IMR-90 (cell line): ENCODE measurements around the gene ASRGL1. TPM values are rescaled to one million over a fixed set of nuclear protein-coding genes. Genes with fewer than 3 reads are reported as not detected.

Experiments used
- ATAC-seq: fragments of 200-7000 bp; cut with Tn5 transposase; 2 replicates; pipeline ENCODE4 v1.9.1; 2020; ENCODE audit warnings: low read depth, mild to moderate bottlenecking, moderate library complexity
- BruUV-seq: library from RNA; stranded (reverse); fragments of 400-500 nt; replicated peaks from 2 replicates; lab custom pipeline; 2021; lab: Mats Ljungman, UMichigan
- CTCF ChIA-PET: fragments of 300-600 bp; formaldehyde crosslinking; extraction: SDS; loops from one replicate; lab custom pipeline; 2021; ENCODE audit warnings: antibody characterized with exemption; lab: Yijun Ruan, JAX
- POLR2A ChIA-PET: fragments of 300-600 bp; sonication (Branson Sonifier 250); formaldehyde crosslinking; loops from one replicate; lab custom pipeline; 2022; ENCODE audit warnings: antibody characterized with exemption; ENCODE audit not compliant: unreplicated experiment; lab: Charles Lee
- DNase-seq: peaks from one replicate; pipeline ENCODE4 v3.0.0; 2013
- H2AFZ ChIP-seq: replicated peaks from 2 replicates; pipeline ENCODE3; 2013; ENCODE audit warnings: low read length, mild to moderate bottlenecking; ENCODE audit not compliant: poor library complexity
- H2AK5ac ChIP-seq: 2 replicates; pipeline ENCODE4 v1.6.1; 2013; ENCODE audit warnings: low read depth, low read length, inconsistent platforms
- H2AK9ac ChIP-seq: replicated peaks from 2 replicates; pipeline ENCODE3; 2013; ENCODE audit warnings: mild to moderate bottlenecking, low read depth, low read length, moderate library complexity; ENCODE audit not compliant: poor library complexity
- H2BK120ac ChIP-seq: 2 replicates; pipeline ENCODE4 v1.6.1; 2013; ENCODE audit warnings: low read depth, low read length, inconsistent platforms
- H2BK15ac ChIP-seq: 3 replicates; pipeline ENCODE4 v1.6.1; 2013; ENCODE audit warnings: low read depth, low read length, inconsistent platforms
- H2BK20ac ChIP-seq: 2 replicates; pipeline ENCODE4 v1.6.1; 2013; ENCODE audit warnings: low read depth, mild to moderate bottlenecking, inconsistent platforms, low read length, moderate library complexity
- H2BK5ac ChIP-seq: 2 replicates; pipeline ENCODE4 v1.6.1; 2013; ENCODE audit warnings: mild to moderate bottlenecking, low read depth, low read length, inconsistent platforms; ENCODE audit not compliant: poor library complexity, severe bottlenecking
- H3K14ac ChIP-seq: replicated peaks from 2 replicates; pipeline ENCODE4 v1.6.1; 2013; ENCODE audit warnings: low read depth, low read length, inconsistent platforms
- H3K18ac ChIP-seq: 2 replicates; pipeline ENCODE4 v1.6.1; 2013; ENCODE audit warnings: low read depth, low read length, control low read depth
- H3K23ac ChIP-seq: 2 replicates; pipeline ENCODE4 v1.6.1; 2013; ENCODE audit warnings: low read depth, low read length, inconsistent platforms
- H3K27ac ChIP-seq: 2 replicates; pipeline ENCODE4 v1.5.1; 2013; ENCODE audit warnings: mild to moderate bottlenecking, control low read depth, low read length; ENCODE audit not compliant: insufficient read depth
- H3K27me3 ChIP-seq: 2 replicates; pipeline ENCODE4 v1.6.1; 2013; ENCODE audit warnings: low read length; ENCODE audit not compliant: control insufficient read depth, insufficient read depth
- H3K36me3 ChIP-seq: 2 replicates; pipeline ENCODE4 v1.6.1; 2013; ENCODE audit warnings: low read length, mixed read lengths; ENCODE audit not compliant: control insufficient read depth, insufficient read depth
- H3K4ac ChIP-seq: 2 replicates; pipeline ENCODE4 v1.6.1; 2013; ENCODE audit warnings: low read depth, low read length, inconsistent platforms
- H3K4me1 ChIP-seq: 2 replicates; pipeline ENCODE4 v1.6.1; 2013; ENCODE audit warnings: low read length, mixed read lengths; ENCODE audit not compliant: control insufficient read depth, insufficient read depth
- H3K4me2 ChIP-seq: 2 replicates; pipeline ENCODE4 v1.6.1; 2013; ENCODE audit warnings: low read depth, mild to moderate bottlenecking, control low read depth, low read length, moderate library complexity
- H3K4me3 ChIP-seq: 2 replicates; pipeline ENCODE4 v1.5.1; 2013; ENCODE audit warnings: low read depth, mild to moderate bottlenecking, control low read depth, low read length, moderate library complexity; ENCODE audit not compliant: insufficient read depth
- H3K56ac ChIP-seq: 2 replicates; pipeline ENCODE4 v1.6.1; 2013; ENCODE audit warnings: low read length, inconsistent platforms; ENCODE audit not compliant: insufficient read depth; ENCODE audit errors: extremely low read depth
- H3K79me1 ChIP-seq, 2 experiments: 2 replicates each; pipeline ENCODE4 v1.6.1; 2013; ENCODE audit warnings: low read length in 2 of 2, inconsistent platforms in 1 of 2, low read depth in 1 of 2
- H3K9ac ChIP-seq: 2 replicates; pipeline ENCODE4 v1.6.1; 2013; ENCODE audit warnings: low read depth, low read length, control low read depth
- H3K9me1 ChIP-seq: 2 replicates; pipeline ENCODE4 v1.6.1; 2013; ENCODE audit warnings: low read length, inconsistent platforms; ENCODE audit not compliant: insufficient read depth
- H3K9me3 ChIP-seq: 2 replicates; pipeline ENCODE4 v1.6.1; 2013; ENCODE audit warnings: low read length; ENCODE audit not compliant: control insufficient read depth, insufficient read depth
- H4K20me1 ChIP-seq: 2 replicates; pipeline ENCODE4 v1.6.1; 2013; ENCODE audit warnings: low read length, inconsistent platforms; ENCODE audit not compliant: insufficient read depth
- H4K5ac ChIP-seq: 2 replicates; pipeline ENCODE4 v1.6.1; 2013; ENCODE audit warnings: mild to moderate bottlenecking, low read depth, low read length, control low read depth
- H4K8ac ChIP-seq, 2 experiments: 2 replicates each; pipeline ENCODE4 v1.6.1; 2013; ENCODE audit warnings: low read depth in 2 of 2, low read length in 2 of 2, control low read depth in 1 of 2, inconsistent platforms in 1 of 2
- H4K91ac ChIP-seq: 2 replicates; pipeline ENCODE4 v1.6.1; 2013; ENCODE audit warnings: low read depth, low read length, inconsistent platforms; ENCODE audit not compliant: insufficient read depth
- BHLHE40 ChIP-seq: fragments of 150-350 bp; IDR thresholded peaks from 2 replicates; pipeline ENCODE4 v1.6.1; 2016; ENCODE audit warnings: mild to moderate bottlenecking, low read depth, low read length
- CEBPB ChIP-seq: IDR thresholded peaks from 2 replicates; pipeline ENCODE4 v1.6.1; 2012; ENCODE audit warnings: low read depth, low read length, improper control_type of control experiment
- CHD1 ChIP-seq: IDR thresholded peaks from 2 replicates; pipeline ENCODE4 v1.6.1; 2012; ENCODE audit warnings: low read depth, low read length, improper control_type of control experiment
- CTCF ChIP-seq: conservative IDR thresholded peaks from 2 replicates; pipeline ENCODE4 v1.5.1; 2012; ENCODE audit warnings: mild to moderate bottlenecking, low read depth, low read length, improper control_type of control experiment
- ELK1 ChIP-seq: fragments of 150-350 bp; IDR thresholded peaks from 2 replicates; pipeline ENCODE4 v1.6.1; 2016; ENCODE audit warnings: low read depth, mild to moderate bottlenecking, low read length, moderate library complexity, borderline replicate concordance
- FOS ChIP-seq: fragments of 150-350 bp; IDR thresholded peaks from 2 replicates; pipeline ENCODE4 v1.6.1; 2016; ENCODE audit warnings: low read depth, low read length
- MAFK ChIP-seq: IDR thresholded peaks from 2 replicates; pipeline ENCODE4 v1.6.1; 2012; ENCODE audit warnings: low read depth, low read length, improper control_type of control experiment
- MAZ ChIP-seq: IDR thresholded peaks from 2 replicates; pipeline ENCODE4 v1.6.1; 2012; ENCODE audit warnings: low read depth, mild to moderate bottlenecking, low read length, improper control_type of control experiment, moderate library complexity, borderline replicate concordance
- MXI1 ChIP-seq: IDR thresholded peaks from 2 replicates; pipeline ENCODE4 v1.6.1; 2012; ENCODE audit warnings: low read depth, mild to moderate bottlenecking, low read length, moderate library complexity, borderline replicate concordance
- NFE2L2 ChIP-seq: fragments of 150-350 bp; IDR thresholded peaks from 2 replicates; pipeline ENCODE4 v1.6.1; 2016; ENCODE audit warnings: low read depth, mild to moderate bottlenecking, low read length
- POLR2A ChIP-seq: IDR thresholded peaks from 2 replicates; pipeline ENCODE4 v1.6.1; 2012; ENCODE audit warnings: mild to moderate bottlenecking, low read depth, low read length
- RAD21 ChIP-seq: IDR thresholded peaks from 2 replicates; pipeline ENCODE4 v1.6.1; 2012; ENCODE audit warnings: low read length, improper control_type of control experiment
- RCOR1 ChIP-seq: IDR thresholded peaks from 2 replicates; pipeline ENCODE4 v1.6.1; 2012; ENCODE audit warnings: mild to moderate bottlenecking, low read length, improper control_type of control experiment; ENCODE audit not compliant: insufficient replicate concordance
- RFX5 ChIP-seq: IDR thresholded peaks from 2 replicates; pipeline ENCODE4 v1.8.0; 2012; ENCODE audit warnings: low read depth, mild to moderate bottlenecking, low read length, moderate library complexity
- SMC3 ChIP-seq: fragments of 150-350 bp; IDR thresholded peaks from 2 replicates; pipeline ENCODE4 v1.6.1; 2016; ENCODE audit warnings: low read depth, mild to moderate bottlenecking, antibody characterized with exemption, low read length, moderate library complexity
- USF2 ChIP-seq: fragments of 150-350 bp; IDR thresholded peaks from 2 replicates; pipeline ENCODE4 v1.6.1; 2017; ENCODE audit warnings: mild to moderate bottlenecking, antibody characterized with exemption, low read length, low read depth
- WGBS, 2 experiments: methylation state at CpG; one replicate each; pipeline versions ENCODE4 v1.1.5 to v1.1.7; 2013; ENCODE audit warnings: missing lambda C conversion rate in 2 of 2; ENCODE audit not compliant: insufficient read length in 1 of 2; ENCODE audit errors: extremely low coverage in 2 of 2; 5-methylcytosine and 5-hydroxymethylcytosine counted together
- dilution Hi-C: fragments of 300-500 bp; cut with HindIII; formaldehyde crosslinking; loops from one replicate; pipeline ENCODE4 v1.14.3; 2018; ENCODE audit warnings: low sequenced_read_pairs; ENCODE audit not compliant: unreplicated experiment
- in situ Hi-C: fragments of 300-500 bp; cut with MboI; formaldehyde crosslinking; loops from 3 replicates; pipeline ENCODE4 v1.14.3; 2019; ENCODE audit warnings: low sequenced_read_pairs, inconsistent platforms, mixed read lengths
- intact Hi-C: fragments of 100-400 bp; cut with micrococcal nuclease; formaldehyde crosslinking; loops from 2 replicates; pipeline ENCODE4 v1.10.0; 2022
- polyA plus RNA-seq, 3 experiments: library from polyadenylated mRNA; depleted of rRNA; stranded (reverse); fragments of >200 nt; gene quantifications; 2 replicates each; pipeline ENCODE4 v1.2.3, GENCODE V29; 2012; ENCODE audit warnings: low replicate concordance in 1 of 3
- total RNA-seq: library from RNA; depleted of rRNA; stranded (reverse); fragments of >200 nt; gene quantifications from 2 replicates; pipeline ENCODE4 v1.2.3, GENCODE V29; 2012

The ASRGL1 gene
- total and polyA plus RNA-seq, 2 of the 4 experiments (the other 2 are of a cell fraction) = 0.72 TPM; not detected in 1

GRCh38 chr11:62411524-62411923 lies 74.3 kb downstream of the ASRGL1 start:
- ATAC-seq = no peak
- H3K4me1 ChIP-seq = no peaks in the 10 kb centered on the region
- H4K91ac ChIP-seq = no peak overlapping the region
- CTCF ChIA-PET = no interaction called here
- intact Hi-C loops = no loop called here
- H4K5ac ChIP-seq = no peak overlapping the region
- no peak overlapping the region for H2AK9ac ChIP-seq
- H2BK15ac ChIP-seq = no peak overlapping the region
- no peaks in the 10 kb centered on the region for H3K27me3 ChIP-seq
- in situ Hi-C loops = no loop called here
- H3K9me1 ChIP-seq = no peaks in the 10 kb centered on the region
- H3K56ac ChIP-seq = no peak overlapping the region
- 0% methylated on average over 1 of the region's 5 CpGs; no CpG with 5 or more reads in 1 of the 2 experiments for WGBS, 2 experiments
- no peak overlapping the region for H3K18ac ChIP-seq
- no peak overlapping the region for H3K23ac ChIP-seq
- TF ChIP-seq RFX5 (no peak), CEBPB (no peak), CTCF (no peak), MAZ (no peak), USF2 (no peak), NFE2L2 (no peak), ELK1 (no peak), BHLHE40 (no peak), MAFK (no peak), MXI1 (no peak), CHD1 (no peak), POLR2A (no peak), RAD21 (no peak), SMC3 (no peak), FOS (no peak), RCOR1 (no peak)
- no peak overlapping the region for H2BK5ac ChIP-seq
- no peak overlapping the region for H3K14ac ChIP-seq
- H2AFZ ChIP-seq = no peak overlapping the region
- H2BK120ac ChIP-seq = no peak overlapping the region
- DNase-seq = no peak
- H4K20me1 ChIP-seq = no peaks in the 10 kb centered on the region
- dilution Hi-C loops = no loop called here
- no peaks in the 10 kb centered on the region for H3K79me1 ChIP-seq
- no peak overlapping the region for H2BK20ac ChIP-seq
- no peak overlapping the region for H3K4me3 ChIP-seq
- no peak overlapping the region for H2AK5ac ChIP-seq
- H3K9ac ChIP-seq = no peak overlapping the region
- no peak overlapping the region for H3K4me2 ChIP-seq
- no peaks in the 10 kb centered on the region for H3K36me3 ChIP-seq
- H3K27ac ChIP-seq = no peak overlapping the region
- POLR2A ChIA-PET = no interaction called here
- H4K8ac ChIP-seq = no peak overlapping the region
- BruUV-seq = no TSS peak
- H3K9me3 ChIP-seq = no peaks in the 10 kb centered on the region
- H3K4ac ChIP-seq = no peak overlapping the region
